Chondrocyte (in vitro differentiated cells): ENCODE results near the gene CTU1. TPM values are rescaled to one million over a fixed set of nuclear protein-coding genes. Genes with fewer than 3 reads are reported as not detected.
A peak's percentile ranks its signal among the peaks of the same experiment; 100 is the strongest.

Experiments
- DNase-seq: peaks from one replicate; pipeline ENCODE4 v3.0.0; 2021; ENCODE audit warnings: mixed read lengths, low spot score
- H3K27ac Mint-ChIP-seq: one replicate; pipeline ENCODE4 v1.8.0; 2021; ENCODE audit warnings: mild to moderate bottlenecking, moderate library complexity, mixed read lengths; ENCODE audit not compliant: unreplicated experiment
- H3K27me3 Mint-ChIP-seq: 2 replicates; pipeline ENCODE4 v1.8.0; 2021; ENCODE audit warnings: low read depth, mixed read lengths
- H3K36me3 Mint-ChIP-seq: 2 replicates; pipeline ENCODE4 v1.8.0; 2021; ENCODE audit warnings: low read depth, mixed read lengths
- H3K4me1 Mint-ChIP-seq: 2 replicates; pipeline ENCODE4 v1.8.0; 2021; ENCODE audit warnings: low read depth, mild to moderate bottlenecking, mixed read lengths
- H3K4me3 Mint-ChIP-seq: one replicate; pipeline ENCODE4 v1.8.0; 2021; ENCODE audit warnings: mild to moderate bottlenecking, moderate library complexity, mixed read lengths; ENCODE audit not compliant: unreplicated experiment
- H3K9me3 Mint-ChIP-seq: 2 replicates; pipeline ENCODE4 v1.8.0; 2021; ENCODE audit warnings: low read depth, mixed read lengths
- long read RNA-seq: library from polyadenylated mRNA; stranded (forward); transcript quantifications from one replicate; pipeline ENCODE4 v2.0.0, GENCODE V29; 2021
- total RNA-seq: library from RNA; stranded (reverse); gene quantifications from 3 replicates; pipeline ENCODE4 v1.2.1, GENCODE V29; 2021
- TF ChIP-seq, protein P1 (sequence below): fragments of 200-600 bp; sonication (generic); IDR thresholded peaks from 2 replicates; pipeline ENCODE4 v1.5.0; 2021; ENCODE audit warnings: antibody characterized with exemption, mild to moderate bottlenecking, moderate library complexity

CTU1 gene
- total RNA-seq = 5.2 to 6.1 TPM (median 5.2 TPM) in 3 replicates
- long read RNA-seq, transcript CTU1-201 (3 exons, 2,087 nt) = major isoform, 20 of 24 reads
- long read RNA-seq, partial matches to known transcripts = 0 of 24 reads
- long read RNA-seq, other reads (novel, unspliced or antisense) = 4 of 24 reads

DNA sequence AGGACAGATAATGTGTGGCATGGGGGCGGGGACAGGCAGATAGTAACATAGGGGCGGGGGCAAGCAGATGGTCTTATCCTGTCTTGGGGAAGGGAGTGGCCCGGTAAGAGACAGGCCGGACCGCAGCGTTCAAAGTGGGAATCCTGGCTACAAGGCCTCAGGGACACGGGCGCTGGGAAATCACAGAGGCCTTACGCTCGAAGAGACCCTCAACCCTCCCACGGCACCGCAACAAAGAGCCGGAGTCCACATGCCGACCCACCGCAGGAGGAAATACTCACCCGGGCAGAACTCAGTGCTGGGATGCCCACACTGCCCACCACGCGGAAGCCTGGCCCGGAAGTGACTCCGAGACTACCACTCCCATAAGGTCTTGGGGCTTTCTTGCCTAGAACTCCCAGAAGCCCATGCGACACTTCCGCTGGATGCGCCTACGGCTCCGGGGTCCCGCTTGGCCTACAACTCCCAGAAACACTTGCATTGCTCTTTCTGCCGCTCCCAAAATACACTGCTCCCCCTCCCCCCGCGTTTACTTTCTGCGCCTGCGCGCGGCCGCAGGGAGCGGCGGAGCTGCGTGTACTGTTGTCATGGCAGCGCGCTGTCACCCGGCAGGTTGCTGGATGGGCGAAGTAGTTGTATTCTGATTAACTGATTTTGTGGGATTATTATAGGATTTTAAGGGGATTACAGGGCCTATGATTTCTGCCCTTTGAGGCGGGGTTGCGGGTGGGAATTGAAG is at the start of gene CTU1:
Gene CTU1, minus strand, starts transcription at position 344 of the 739 bp plus-strand sequence. CDS start 3,840 bp downstream, outside the sequence.
- Mint-ChIP-seq H3K27me3 (peaks cover 3% of the 10 kb centered on the region), H3K4me3 (peak within 1 kb of the TSS; percentile 91), H3K4me1 (peaks cover 12% of the 10 kb centered on the region), H3K36me3 (peaks cover 2% of the 10 kb centered on the region), H3K27ac (peak within 1 kb of the TSS; percentile 96), H3K9me3 (no peaks in the 10 kb centered on the region)
- TF ChIP-seq, protein P1, sequence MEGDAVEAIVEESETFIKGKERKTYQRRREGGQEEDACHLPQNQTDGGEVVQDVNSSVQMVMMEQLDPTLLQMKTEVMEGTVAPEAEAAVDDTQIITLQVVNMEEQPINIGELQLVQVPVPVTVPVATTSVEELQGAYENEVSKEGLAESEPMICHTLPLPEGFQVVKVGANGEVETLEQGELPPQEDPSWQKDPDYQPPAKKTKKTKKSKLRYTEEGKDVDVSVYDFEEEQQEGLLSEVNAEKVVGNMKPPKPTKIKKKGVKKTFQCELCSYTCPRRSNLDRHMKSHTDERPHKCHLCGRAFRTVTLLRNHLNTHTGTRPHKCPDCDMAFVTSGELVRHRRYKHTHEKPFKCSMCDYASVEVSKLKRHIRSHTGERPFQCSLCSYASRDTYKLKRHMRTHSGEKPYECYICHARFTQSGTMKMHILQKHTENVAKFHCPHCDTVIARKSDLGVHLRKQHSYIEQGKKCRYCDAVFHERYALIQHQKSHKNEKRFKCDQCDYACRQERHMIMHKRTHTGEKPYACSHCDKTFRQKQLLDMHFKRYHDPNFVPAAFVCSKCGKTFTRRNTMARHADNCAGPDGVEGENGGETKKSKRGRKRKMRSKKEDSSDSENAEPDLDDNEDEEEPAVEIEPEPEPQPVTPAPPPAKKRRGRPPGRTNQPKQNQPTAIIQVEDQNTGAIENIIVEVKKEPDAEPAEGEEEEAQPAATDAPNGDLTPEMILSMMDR = peak; percentile 29
- peak; percentile 99 for DNase-seq

DNA sequence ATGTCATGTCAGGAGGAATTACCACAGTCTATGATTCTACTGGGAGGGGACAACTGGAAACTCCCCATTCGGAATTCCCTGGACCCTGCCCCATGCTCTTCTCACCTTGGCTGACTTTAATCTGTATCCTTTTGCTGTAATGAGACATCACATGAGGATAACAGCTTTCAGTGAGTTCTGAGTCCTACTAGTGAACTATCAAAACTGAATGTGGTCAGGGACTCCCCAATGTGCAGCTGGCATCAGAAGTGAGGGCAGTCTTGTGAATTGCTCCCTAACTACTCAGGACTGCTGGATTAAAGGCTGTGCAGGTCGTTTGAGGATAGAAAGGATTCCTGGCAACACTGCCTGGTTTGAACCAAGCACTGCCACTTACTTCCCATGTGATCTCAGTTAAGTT is 49.1 kb upstream of the CTU1 start:
- Mint-ChIP-seq H3K27me3 (peaks cover 21% of the 10 kb centered on the region), H3K4me1 (no peaks in the 10 kb centered on the region), H3K27ac (no peak overlapping the region), H3K4me3 (no peak overlapping the region), H3K9me3 (no peaks in the 10 kb centered on the region), H3K36me3 (no peaks in the 10 kb centered on the region)
- DNase-seq = no peak
- TF ChIP-seq, protein P1 = no peak

DNA sequence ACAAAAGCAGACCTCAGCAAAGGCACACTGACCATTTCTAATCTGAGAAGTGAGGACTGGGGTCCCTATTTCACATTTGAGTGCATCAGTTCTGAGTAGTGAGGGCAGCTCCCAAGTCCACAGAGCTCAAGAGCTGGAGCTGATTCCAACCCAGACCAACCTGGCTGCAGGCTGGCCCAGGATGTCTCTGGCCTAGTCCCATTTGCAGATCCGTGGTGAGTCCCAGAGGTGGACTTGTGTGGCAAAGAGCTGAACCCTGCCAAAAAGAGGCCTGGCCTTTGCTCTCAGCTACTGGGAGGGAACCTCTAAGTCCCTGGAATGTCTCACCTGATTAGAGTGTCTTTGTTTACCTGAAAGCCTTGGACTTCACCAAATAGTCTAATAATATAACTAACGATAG is 48.5 kb upstream of the CTU1 start:
- Mint-ChIP-seq H3K27ac (no peak overlapping the region), H3K9me3 (no peaks in the 10 kb centered on the region), H3K4me3 (no peak overlapping the region), H3K36me3 (no peaks in the 10 kb centered on the region), H3K27me3 (peaks cover 19% of the 10 kb centered on the region), H3K4me1 (no peaks in the 10 kb centered on the region)
- TF ChIP-seq, protein P1 = no peak
- DNase-seq = no peak

DNA sequence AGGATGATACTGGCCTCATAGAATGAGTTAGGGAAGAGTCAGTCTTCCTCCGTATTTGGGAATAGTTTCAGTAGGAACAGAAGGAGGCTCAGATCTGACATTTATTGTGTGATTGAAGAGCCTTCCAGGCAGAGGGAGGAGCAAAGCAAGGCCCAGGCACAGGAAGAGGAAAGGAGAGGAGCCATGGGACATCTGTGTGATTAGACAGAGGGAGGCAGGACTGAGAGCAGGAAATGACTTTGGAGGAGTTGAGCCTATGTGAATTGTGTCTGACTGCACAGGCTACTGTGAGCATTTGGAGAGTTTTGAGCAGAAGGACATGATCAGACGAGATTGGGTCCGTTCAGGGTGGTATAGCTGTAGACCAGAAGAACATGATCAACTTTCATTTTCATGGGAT is 42.4 kb upstream of the CTU1 start:
- Mint-ChIP-seq H3K27ac (no peak overlapping the region), H3K36me3 (no peaks in the 10 kb centered on the region), H3K4me3 (no peak overlapping the region), H3K4me1 (no peaks in the 10 kb centered on the region), H3K9me3 (peaks cover 15% of the 10 kb centered on the region), H3K27me3 (peaks cover 4% of the 10 kb centered on the region)
- TF ChIP-seq, protein P1 = no peak
- no peak for DNase-seq

DNA sequence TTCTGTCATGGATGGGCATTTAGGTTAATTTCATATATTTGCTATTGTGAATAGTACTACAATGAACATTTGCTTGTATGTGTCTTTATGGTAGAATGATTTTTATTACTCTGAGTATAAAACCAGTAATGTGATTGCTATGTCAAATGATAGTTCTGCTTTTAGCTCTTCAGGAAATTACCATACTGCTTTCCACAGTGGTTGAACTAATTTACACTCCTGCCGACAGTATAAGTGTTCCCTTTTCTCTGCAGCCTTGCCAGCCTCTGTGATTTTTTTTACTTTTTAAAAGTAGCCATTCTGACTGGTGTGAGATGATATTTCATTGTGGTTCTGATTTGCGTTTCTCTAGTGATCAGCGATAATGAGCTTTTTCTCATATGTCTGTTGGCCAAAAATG is 40.4 kb upstream of the CTU1 start:
- H3K4me1 Mint-ChIP-seq = no peaks in the 10 kb centered on the region
- H3K36me3 Mint-ChIP-seq = no peaks in the 10 kb centered on the region
- peaks cover 5% of the 10 kb centered on the region for H3K27me3 Mint-ChIP-seq
- TF ChIP-seq, protein P1 = no peak
- DNase-seq = no peak
- no peak overlapping the region for H3K4me3 Mint-ChIP-seq
- H3K27ac Mint-ChIP-seq = no peak overlapping the region
- peaks cover 15% of the 10 kb centered on the region for H3K9me3 Mint-ChIP-seq
